Neural cell (in vitro differentiated cells): ENCODE results near the gene QSOX2.

ENCODE experiments used
- CTCF ChIP-seq: fragments of 450-650 bp; IDR thresholded peaks from 2 replicates; pipeline ENCODE4 v1.5.1; 2014; ENCODE audit warnings: antibody characterized with exemption, mild to moderate bottlenecking, moderate library complexity; ENCODE audit not compliant: poor library complexity, severe bottlenecking
- MXI1 ChIP-seq: fragments of 450-650 bp; conservative IDR thresholded peaks from 2 replicates; pipeline ENCODE4 v1.6.1; 2014; ENCODE audit warnings: antibody characterized with exemption, mild to moderate bottlenecking; ENCODE audit not compliant: poor library complexity, severe bottlenecking
- TAF1 ChIP-seq: IDR thresholded peaks from 2 replicates; pipeline ENCODE4 v1.6.1; 2012; ENCODE audit warnings: low read depth

GRCh38 chr9:136212345-136212950, 33.2 kb downstream of the QSOX2 start:
- TF ChIP-seq CTCF (no peak), MXI1 (no peak), TAF1 (no peak)
